Measurements from ENCODE around the gene KRTAP9-7. TPM values are rescaled to one million over a fixed set of nuclear protein-coding genes. Genes with fewer than 3 reads are reported as not detected.
"Not testable (repeated sequence)": the region's sequence is repeated elsewhere in the genome, so short reads cannot be mapped to it uniquely, and the experiment has no call there.

Gene KRTAP9-7
- total and polyA plus RNA-seq, 10 of the 15 experiments (the other 5 are each of a cell fraction or from before 2014, with no cell fraction given) = not detected

DNA sequence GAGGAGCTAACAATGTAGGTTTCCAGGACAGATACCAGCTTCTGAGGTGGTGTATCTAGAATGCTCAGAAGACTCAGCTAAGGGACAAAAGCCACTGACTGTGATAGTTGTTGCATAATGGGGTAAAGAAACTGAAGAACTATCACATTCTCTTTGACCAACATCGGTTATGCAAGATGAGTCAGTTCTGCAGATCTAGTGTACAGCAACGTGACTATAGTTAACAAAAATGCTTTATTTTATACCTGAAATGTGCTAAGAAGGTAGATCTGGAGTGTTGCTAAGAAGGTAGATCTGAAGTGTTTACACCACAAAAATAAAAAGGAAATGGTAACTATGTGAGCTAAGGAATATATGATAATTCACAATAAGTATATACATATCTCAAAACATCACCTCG lies 7.8 kb upstream of the KRTAP9-7 start:
- RAD21 ChIA-PET (ENCODE audit: unreplicated experiment) = no interaction called here
- H4K20me1 ChIP-seq (ENCODE audit: control insufficient read depth, insufficient read depth) = no peaks in the 10 kb centered on the region
- no TSS peak for BruUV-seq (replicated peaks)
- TF ChIP-seq RAD21 (IDR thresholded peaks at IDR 0.05; ENCODE audit: insufficient read depth, low read depth, low read length) (no peak), RCOR1 (conservative IDR thresholded peaks at IDR 0.05; ENCODE audit: low read depth, low read length) (no peak), EED (IDR thresholded peaks at IDR 0.05; ENCODE audit: low read depth) (no peak)
- H3K27me3 ChIP-seq (replicated peaks in 1 of 2; ENCODE audit: control insufficient read depth in 2 of 2, insufficient read depth in 2 of 2, low read length in 1 of 2) = no peaks in the 10 kb centered on the region; a peak in 1 of 4 replicates
- no peak for DNase-seq (ENCODE audit: low read depth, low spot score)
- WGBS (ENCODE audit: insufficient coverage, insufficient replicate concordance, low lambda C conversion rate, missing lambda C conversion rate) = no CpG with 5 or more reads among the region's 3 CpGs
- in situ Hi-C loops (cut with MboI) = no loop called here
- no peak for ATAC-seq
- no peak overlapping the region for H3K4me2 ChIP-seq (ENCODE audit: control insufficient read depth, insufficient read depth)
- FAIRE-seq = no peak
- no peaks in the 10 kb centered on the region for H3K4me1 ChIP-seq (ENCODE audit: control insufficient read depth, insufficient read depth, low read length)
- no peak overlapping the region for H3K27ac ChIP-seq (ENCODE audit: control insufficient read depth, insufficient read depth)
- no peaks in the 10 kb centered on the region for H3K9me3 ChIP-seq (replicated peaks; ENCODE audit: control insufficient read depth, insufficient read depth, low read length)
- H3K9ac ChIP-seq (ENCODE audit: control insufficient read depth, insufficient read depth, low read length) = no peak overlapping the region
- intact Hi-C loops (cut with micrococcal nuclease; ENCODE audit: unreplicated experiment) = no loop called here
- POLR2A ChIA-PET = no interaction called here
- H3K36me3 ChIP-seq (ENCODE audit: control insufficient read depth in 2 of 2, insufficient read depth in 2 of 2, low read length in 1 of 2) = no peaks in the 10 kb centered on the region
- no peak overlapping the region for H3K4me3 ChIP-seq
- CTCF ChIA-PET = no interaction called here
- H2AFZ ChIP-seq (ENCODE audit: control insufficient read depth, low read depth, low read length) = no peak overlapping the region
- H3K79me2 ChIP-seq (ENCODE audit: control insufficient read depth, insufficient read depth, low read length) = no peaks in the 10 kb centered on the region
- SMC1A ChIA-PET (ENCODE audit: uncharacterized antibody, unreplicated experiment) = no interaction called here

DNA sequence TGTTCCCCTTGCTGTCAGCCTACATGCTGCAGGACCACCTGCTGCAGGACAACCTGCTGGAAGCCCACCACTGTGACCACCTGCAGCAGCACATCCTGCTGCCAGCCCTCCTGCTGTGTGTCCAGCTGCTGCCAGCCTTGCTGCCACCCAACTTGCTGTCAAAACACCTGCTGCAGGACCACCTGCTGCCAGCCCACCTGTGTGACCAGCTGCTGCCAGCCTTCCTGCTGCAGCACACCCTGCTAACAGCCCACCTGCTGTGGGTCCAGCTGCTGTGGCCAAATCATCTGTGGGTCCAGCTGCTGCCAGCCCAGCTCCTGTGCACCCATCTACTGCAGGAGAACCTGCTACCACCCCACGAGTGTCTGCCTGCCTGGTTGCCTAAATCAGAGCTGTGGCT lies 4.2 kb upstream of the KRTAP9-7 start:
- H4K20me1 ChIP-seq (ENCODE audit: control insufficient read depth, insufficient read depth); intact Hi-C loops (cut with micrococcal nuclease; ENCODE audit: unreplicated experiment); ATAC-seq; H3K4me3 ChIP-seq; H3K36me3 ChIP-seq (ENCODE audit: control insufficient read depth in 2 of 2, insufficient read depth in 2 of 2, low read length in 1 of 2); H3K4me1 ChIP-seq (ENCODE audit: control insufficient read depth, insufficient read depth, low read length); POLR2A ChIA-PET; H3K4me2 ChIP-seq (ENCODE audit: control insufficient read depth, insufficient read depth); SMC1A ChIA-PET (ENCODE audit: uncharacterized antibody, unreplicated experiment); DNase-seq (ENCODE audit: low read depth, low spot score); CTCF ChIA-PET; FAIRE-seq; H3K27me3 ChIP-seq (replicated peaks in 1 of 2; ENCODE audit: control insufficient read depth in 2 of 2, insufficient read depth in 2 of 2, low read length in 1 of 2); H3K27ac ChIP-seq (ENCODE audit: control insufficient read depth, insufficient read depth); BruUV-seq (replicated peaks); RAD21 ChIA-PET (ENCODE audit: unreplicated experiment); H3K9ac ChIP-seq (ENCODE audit: control insufficient read depth, insufficient read depth, low read length); H3K9me3 ChIP-seq (replicated peaks; ENCODE audit: control insufficient read depth, insufficient read depth, low read length); H2AFZ ChIP-seq (ENCODE audit: control insufficient read depth, low read depth, low read length); in situ Hi-C loops (cut with MboI); H3K79me2 ChIP-seq (ENCODE audit: control insufficient read depth, insufficient read depth, low read length): not testable (repeated sequence)
- WGBS (ENCODE audit: insufficient coverage, insufficient replicate concordance, low lambda C conversion rate, missing lambda C conversion rate) = no CpG with 5 or more reads among the region's 1 CpG

Measured in GM12878 (cell line).